K562 (cell line): Measurements from ENCODE around the gene NTSR1. TPM values are rescaled to one million over a fixed set of nuclear protein-coding genes. Genes with fewer than 3 reads are reported as not detected.

ENCODE experiments used
- BCL6 ChIP-seq: fragments of 250-450 bp; sonication (Bioruptor Pico); IDR thresholded peaks from 2 replicates; pipeline ENCODE4 v1.4.0; 2020
- FOXA1 ChIP-seq: fragments of 450-650 bp; IDR thresholded peaks from 2 replicates; pipeline ENCODE4 v1.6.1; 2016; ENCODE audit warnings: mild to moderate bottlenecking, borderline replicate concordance
- HOXB6 ChIP-seq: fragments of 250-450 bp; sonication (Bioruptor Pico); IDR thresholded peaks from 2 replicates; pipeline ENCODE4 v1.5.1; 2022; ENCODE audit warnings: mild to moderate bottlenecking, borderline replicate concordance
- MAZ ChIP-seq, 2 experiments: fragments of 450-650 bp in 1 of 2; sonication (generic) in 1 of 2; formaldehyde crosslinking; IDR thresholded peaks in 1 of 2; conservative IDR thresholded peaks in 1 of 2; 2 replicates each; pipeline versions ENCODE4 v1.4.0 to v1.5.0; 2020; ENCODE audit warnings: mild to moderate bottlenecking in 1 of 2, missing genetic modification reagents in 1 of 2
- MYBL2 ChIP-seq, 2 experiments: fragments of 450-650 bp in 1 of 2; sonication (generic) in 1 of 2; formaldehyde crosslinking in 1 of 2; IDR thresholded peaks; 2 replicates each; pipeline versions ENCODE4 v1.6.1 to v1.8.1; 2017 to 2022; ENCODE audit warnings: borderline replicate concordance in 1 of 2, inconsistent platforms in 1 of 2, low read depth in 1 of 2, mild to moderate bottlenecking in 1 of 2, missing genetic modification reagents in 1 of 2, moderate library complexity in 1 of 2
- RBBP5 ChIP-seq: fragments of 200-600 bp; sonication (generic); IDR thresholded peaks from 2 replicates; pipeline ENCODE4 v1.6.1; 2012; ENCODE audit warnings: borderline replicate concordance, mild to moderate bottlenecking, low read length, control low read depth, inconsistent platforms; ENCODE audit not compliant: insufficient read depth, poor library complexity, severe bottlenecking
- ZFX ChIP-seq: sonication (generic); formaldehyde crosslinking; IDR thresholded peaks from 2 replicates; pipeline ENCODE4 v1.8.0; 2022; ENCODE audit warnings: mild to moderate bottlenecking, missing genetic modification reagents, moderate library complexity
- polyA plus RNA-seq, 8 experiments: library from polyadenylated mRNA; depleted of rRNA in 4 of 8; stranded (reverse) in 5 of 8; unstranded in 3 of 8; fragments of >200 nt; fragmentation: Nextera tagmentation in 2 of 8; fragmentation: Illumina TruSeq in 1 of 8; extraction: Ambion mirVana in 2 of 8; extraction: Trizol in 1 of 8; gene quantifications; 2 replicates each; pipeline versions ENCODE4 v1.2.1 to v1.2.3, GENCODE V29; 2011 to 2014; ENCODE audit warnings: inconsistent platforms in 1 of 8, missing spikeins in 1 of 8
- total RNA-seq, 7 experiments: library from RNA; depleted of rRNA in 6 of 7; stranded (reverse); fragments of >200 nt in 6 of 7; fragmentation: Illumina TruSeq in 2 of 7; extraction: Trizol in 2 of 7; gene quantifications; 2 replicates each; pipeline versions ENCODE4 v1.2.1 to v1.2.3, GENCODE V29; 2011 to 2021; ENCODE audit warnings: low replicate concordance in 1 of 7
- TF ChIP-seq, protein P1 (sequence below): fragments of 450-650 bp; IDR thresholded peaks from 2 replicates; pipeline ENCODE4 v1.6.1; 2018; ENCODE audit not compliant: partially characterized antibody
- TF ChIP-seq, protein P2 (sequence below), 2 experiments: fragments of 450-650 bp; formaldehyde crosslinking in 1 of 2; IDR thresholded peaks; 2 replicates each; pipeline versions ENCODE4 v1.4.0 to v1.6.1; 2014 to 2020; ENCODE audit warnings: mild to moderate bottlenecking in 2 of 2, borderline replicate concordance in 1 of 2, low read depth in 1 of 2
- TF ChIP-seq, protein P3 (sequence below): fragments of 450-650 bp; conservative IDR thresholded peaks from 2 replicates; pipeline ENCODE4 v1.6.1; 2016; ENCODE audit warnings: missing genetic modification characterization, low read depth, mild to moderate bottlenecking, missing compliant biosample characterization, moderate library complexity
- TF ChIP-seq, protein P4 (sequence below), 2 experiments: fragments of 450-650 bp; conservative IDR thresholded peaks; 2 replicates each; pipeline ENCODE4 v1.6.1; 2017; ENCODE audit warnings: mild to moderate bottlenecking in 2 of 2, moderate library complexity in 2 of 2

Gene NTSR1
- total and polyA plus RNA-seq, 9 of the 15 experiments (the other 6 are each of a cell fraction or from before 2014, with no cell fraction given) = 0.04 to 0.40 (median 0.13) TPM; not detected in 3

DNA sequence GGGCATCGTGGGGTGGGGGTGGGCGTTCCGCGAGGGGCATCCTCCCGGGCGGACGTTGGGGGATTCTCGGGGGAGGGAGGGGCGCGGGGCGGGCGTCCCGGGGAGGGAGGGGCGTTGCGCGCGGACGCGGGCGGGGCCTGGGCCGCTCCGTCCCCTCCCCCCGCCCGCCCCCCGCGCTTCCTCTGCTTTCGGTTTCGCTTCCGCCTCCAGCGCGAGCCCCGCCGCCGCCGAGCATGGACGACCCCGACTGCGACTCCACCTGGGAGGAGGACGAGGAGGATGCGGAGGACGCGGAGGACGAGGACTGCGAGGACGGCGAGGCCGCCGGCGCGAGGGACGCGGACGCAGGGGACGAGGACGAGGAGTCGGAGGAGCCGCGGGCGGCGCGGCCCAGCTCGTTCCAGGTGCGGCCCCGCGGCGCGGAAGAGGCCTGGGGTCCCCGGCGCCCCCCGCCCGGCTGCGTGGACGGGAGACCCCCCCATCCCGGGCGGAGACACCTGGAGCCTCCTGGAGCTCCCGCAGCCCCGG is 96.1 kb downstream of the NTSR1 start, which contains the start of gene OGFR (continued):
- TF ChIP-seq, protein P1, sequence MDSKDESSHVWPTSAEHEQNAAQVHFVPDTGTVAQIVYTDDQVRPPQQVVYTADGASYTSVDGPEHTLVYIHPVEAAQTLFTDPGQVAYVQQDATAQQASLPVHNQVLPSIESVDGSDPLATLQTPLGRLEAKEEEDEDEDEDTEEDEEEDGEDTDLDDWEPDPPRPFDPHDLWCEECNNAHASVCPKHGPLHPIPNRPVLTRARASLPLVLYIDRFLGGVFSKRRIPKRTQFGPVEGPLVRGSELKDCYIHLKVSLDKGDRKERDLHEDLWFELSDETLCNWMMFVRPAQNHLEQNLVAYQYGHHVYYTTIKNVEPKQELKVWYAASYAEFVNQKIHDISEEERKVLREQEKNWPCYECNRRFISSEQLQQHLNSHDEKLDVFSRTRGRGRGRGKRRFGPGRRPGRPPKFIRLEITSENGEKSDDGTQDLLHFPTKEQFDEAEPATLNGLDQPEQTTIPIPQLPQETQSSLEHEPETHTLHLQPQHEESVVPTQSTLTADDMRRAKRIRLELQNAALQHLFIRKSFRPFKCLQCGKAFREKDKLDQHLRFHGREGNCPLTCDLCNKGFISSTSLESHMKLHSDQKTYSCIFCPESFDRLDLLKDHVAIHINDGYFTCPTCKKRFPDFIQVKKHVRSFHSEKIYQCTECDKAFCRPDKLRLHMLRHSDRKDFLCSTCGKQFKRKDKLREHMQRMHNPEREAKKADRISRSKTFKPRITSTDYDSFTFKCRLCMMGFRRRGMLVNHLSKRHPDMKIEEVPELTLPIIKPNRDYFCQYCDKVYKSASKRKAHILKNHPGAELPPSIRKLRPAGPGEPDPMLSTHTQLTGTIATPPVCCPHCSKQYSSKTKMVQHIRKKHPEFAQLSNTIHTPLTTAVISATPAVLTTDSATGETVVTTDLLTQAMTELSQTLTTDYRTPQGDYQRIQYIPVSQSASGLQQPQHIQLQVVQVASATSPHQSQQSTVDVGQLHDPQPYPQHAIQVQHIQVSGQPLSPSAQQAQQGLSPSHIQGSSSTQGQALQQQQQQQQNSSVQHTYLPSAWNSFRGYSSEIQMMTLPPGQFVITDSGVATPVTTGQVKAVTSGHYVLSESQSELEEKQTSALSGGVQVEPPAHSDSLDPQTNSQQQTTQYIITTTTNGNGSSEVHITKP = no peak
- TF ChIP-seq BCL6 (no peak), RBBP5 (peak; percentile 95), HOXB6 (CRISPR knock-in tag) (no peak), MAZ (CRISPR knock-in tag; conservative IDR thresholded peaks at IDR 0.05 in 1 of 2, IDR thresholded peaks at IDR 0.05 in 1 of 2) (peak; percentile 62 to 68), ZFX (CRISPR knock-in tag) (peak; percentile 33; the same call in 1 of the 2 replicates), FOXA1 (no peak), MYBL2 (IDR thresholded peaks at IDR 0.05; ENCODE audit: low read depth) (no peak), MYBL2 (CRISPR knock-in tag; IDR thresholded peaks at IDR 0.05; ENCODE audit: borderline replicate concordance) (no peak)
- TF ChIP-seq, protein P2, sequence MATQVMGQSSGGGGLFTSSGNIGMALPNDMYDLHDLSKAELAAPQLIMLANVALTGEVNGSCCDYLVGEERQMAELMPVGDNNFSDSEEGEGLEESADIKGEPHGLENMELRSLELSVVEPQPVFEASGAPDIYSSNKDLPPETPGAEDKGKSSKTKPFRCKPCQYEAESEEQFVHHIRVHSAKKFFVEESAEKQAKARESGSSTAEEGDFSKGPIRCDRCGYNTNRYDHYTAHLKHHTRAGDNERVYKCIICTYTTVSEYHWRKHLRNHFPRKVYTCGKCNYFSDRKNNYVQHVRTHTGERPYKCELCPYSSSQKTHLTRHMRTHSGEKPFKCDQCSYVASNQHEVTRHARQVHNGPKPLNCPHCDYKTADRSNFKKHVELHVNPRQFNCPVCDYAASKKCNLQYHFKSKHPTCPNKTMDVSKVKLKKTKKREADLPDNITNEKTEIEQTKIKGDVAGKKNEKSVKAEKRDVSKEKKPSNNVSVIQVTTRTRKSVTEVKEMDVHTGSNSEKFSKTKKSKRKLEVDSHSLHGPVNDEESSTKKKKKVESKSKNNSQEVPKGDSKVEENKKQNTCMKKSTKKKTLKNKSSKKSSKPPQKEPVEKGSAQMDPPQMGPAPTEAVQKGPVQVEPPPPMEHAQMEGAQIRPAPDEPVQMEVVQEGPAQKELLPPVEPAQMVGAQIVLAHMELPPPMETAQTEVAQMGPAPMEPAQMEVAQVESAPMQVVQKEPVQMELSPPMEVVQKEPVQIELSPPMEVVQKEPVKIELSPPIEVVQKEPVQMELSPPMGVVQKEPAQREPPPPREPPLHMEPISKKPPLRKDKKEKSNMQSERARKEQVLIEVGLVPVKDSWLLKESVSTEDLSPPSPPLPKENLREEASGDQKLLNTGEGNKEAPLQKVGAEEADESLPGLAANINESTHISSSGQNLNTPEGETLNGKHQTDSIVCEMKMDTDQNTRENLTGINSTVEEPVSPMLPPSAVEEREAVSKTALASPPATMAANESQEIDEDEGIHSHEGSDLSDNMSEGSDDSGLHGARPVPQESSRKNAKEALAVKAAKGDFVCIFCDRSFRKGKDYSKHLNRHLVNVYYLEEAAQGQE (IDR thresholded peaks at IDR 0.05; ENCODE audit: borderline replicate concordance) = no peak
- TF ChIP-seq, protein P2 (CRISPR knock-in tag; IDR thresholded peaks at IDR 0.05; ENCODE audit: low read depth) = no peak
- TF ChIP-seq, protein P3, sequence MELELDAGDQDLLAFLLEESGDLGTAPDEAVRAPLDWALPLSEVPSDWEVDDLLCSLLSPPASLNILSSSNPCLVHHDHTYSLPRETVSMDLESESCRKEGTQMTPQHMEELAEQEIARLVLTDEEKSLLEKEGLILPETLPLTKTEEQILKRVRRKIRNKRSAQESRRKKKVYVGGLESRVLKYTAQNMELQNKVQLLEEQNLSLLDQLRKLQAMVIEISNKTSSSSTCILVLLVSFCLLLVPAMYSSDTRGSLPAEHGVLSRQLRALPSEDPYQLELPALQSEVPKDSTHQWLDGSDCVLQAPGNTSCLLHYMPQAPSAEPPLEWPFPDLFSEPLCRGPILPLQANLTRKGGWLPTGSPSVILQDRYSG (tag) = no peak
- TF ChIP-seq, protein P4, sequence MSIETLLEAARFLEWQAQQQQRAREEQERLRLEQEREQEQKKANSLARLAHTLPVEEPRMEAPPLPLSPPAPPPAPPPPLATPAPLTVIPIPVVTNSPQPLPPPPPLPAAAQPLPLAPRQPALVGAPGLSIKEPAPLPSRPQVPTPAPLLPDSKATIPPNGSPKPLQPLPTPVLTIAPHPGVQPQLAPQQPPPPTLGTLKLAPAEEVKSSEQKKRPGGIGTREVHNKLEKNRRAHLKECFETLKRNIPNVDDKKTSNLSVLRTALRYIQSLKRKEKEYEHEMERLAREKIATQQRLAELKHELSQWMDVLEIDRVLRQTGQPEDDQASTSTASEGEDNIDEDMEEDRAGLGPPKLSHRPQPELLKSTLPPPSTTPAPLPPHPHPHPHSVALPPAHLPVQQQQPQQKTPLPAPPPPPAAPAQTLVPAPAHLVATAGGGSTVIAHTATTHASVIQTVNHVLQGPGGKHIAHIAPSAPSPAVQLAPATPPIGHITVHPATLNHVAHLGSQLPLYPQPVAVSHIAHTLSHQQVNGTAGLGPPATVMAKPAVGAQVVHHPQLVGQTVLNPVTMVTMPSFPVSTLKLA (conservative IDR thresholded peaks at IDR 0.05) = peak in 1 of 2 experiments; percentile 49; a peak in 1 of 4 replicates
